ENCODE measurements around the gene BMP2K.
A peak's percentile ranks its signal among the peaks of the same experiment; 100 is the strongest.

Gene BMP2K

DNA sequence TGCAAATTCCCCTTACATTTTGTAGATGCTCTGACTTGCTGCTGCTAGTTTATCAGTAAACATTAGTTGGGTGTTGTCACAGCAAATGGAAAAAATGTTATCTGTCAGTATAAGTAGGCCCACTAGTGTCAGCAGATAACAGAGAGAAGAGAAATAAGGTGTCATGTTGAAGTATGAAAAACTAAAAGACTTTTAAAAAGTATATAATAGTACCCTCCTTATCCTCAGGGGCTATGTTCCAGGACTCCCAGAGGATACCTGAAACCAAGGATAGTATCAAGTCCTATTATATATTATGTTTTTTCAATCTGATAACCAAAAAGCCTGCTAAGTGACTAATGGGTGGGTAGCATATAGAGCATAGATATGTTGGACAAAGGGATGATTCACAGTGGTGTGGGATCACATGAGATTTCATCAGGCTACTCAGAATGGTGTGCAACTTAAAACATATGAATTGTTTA lies 11.6 kb upstream of the BMP2K start:
- DNase-seq (ENCODE audit: low read depth in 2 of 2), result no peak

DNA sequence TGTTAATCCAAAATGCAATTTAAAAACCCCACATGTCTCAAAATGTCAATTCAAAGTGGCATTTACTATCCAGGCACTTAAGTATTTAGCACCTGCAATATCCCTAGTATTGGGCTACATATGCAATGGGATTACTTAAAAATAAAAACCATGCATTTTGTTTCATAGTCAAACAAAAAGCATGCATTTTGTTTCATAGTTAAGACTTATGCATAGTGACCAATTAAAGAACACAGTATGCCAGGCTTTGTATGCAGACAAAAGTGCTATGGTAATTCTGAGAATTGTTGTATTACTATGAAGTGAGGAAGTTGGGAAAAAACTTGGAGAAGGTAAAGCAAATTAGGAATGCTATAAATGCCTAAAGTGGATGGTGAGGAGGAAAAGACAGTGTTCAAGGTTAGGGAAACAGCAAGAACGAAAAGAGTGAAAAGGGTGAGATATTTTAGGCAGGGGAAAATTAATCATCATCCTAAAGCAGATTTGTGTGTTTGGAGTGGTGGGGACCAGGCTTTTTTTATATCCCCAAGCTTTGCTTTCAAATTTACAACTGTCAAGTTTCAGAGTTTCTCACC lies 10.6 kb upstream of the BMP2K start:
- DNase-seq (ENCODE audit: low read depth in 2 of 2), result no peak

DNA sequence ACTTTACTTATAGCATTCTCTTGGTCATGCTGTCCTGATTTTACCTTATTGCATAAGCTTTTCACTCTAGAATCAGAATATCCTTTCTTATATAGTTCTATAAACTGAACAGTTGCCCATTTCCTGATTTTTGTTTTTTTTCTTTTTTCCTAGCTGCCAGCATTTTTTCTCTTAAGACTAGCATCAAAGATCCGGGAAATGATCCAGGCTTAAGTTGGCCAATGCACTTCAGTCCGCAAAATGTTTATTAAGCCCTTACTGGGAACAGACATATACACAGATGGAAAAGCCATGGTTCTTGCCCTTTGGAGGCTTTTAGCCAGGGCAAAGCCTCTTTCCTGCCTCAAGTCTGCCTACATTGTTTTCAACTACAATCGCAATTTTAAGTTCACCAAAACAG lies 10.1 kb upstream of the BMP2K start:
- no peak for DNase-seq (ENCODE audit: low read depth in 2 of 2)

DNA sequence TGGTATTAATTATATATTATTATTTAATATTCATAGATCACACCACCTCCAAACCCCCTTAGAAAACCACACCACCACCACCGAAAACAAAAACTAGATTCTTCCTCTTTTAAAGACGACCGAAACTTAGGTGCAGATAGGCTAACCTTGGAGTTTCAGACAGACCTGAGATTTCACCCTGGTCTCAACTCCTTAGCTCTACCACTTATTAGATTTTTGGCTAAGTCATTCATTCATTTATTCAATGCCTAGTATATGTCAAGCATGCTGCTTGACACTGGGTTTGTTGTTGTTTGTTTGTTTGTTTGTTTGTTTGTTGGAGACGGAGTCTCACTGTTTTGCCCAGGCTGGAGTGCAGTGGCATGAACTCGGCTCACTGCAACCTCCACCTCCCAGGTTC lies 9.5 kb upstream of the BMP2K start:
- no peak for DNase-seq (ENCODE audit: low read depth in 2 of 2)

DNA sequence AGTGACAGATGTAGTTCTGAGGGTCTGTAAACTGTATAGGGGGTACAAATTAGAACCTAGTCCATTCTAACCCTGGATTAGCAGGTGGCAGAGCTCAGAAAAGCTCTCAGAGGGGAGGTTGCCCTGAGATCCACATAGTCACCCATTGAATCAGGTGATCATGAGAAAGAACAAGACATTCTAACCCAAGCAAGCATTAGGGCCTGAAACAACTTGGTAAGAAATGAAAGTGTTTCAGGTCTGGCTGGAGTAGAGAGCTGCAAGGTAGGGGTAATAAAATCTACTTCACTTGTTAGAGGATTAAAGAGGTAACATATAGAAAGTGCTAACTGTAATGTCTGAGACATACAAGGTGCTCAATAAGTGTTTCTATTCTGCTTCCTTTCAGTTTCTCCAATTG lies 8.8 kb upstream of the BMP2K start:
- no peak for DNase-seq (ENCODE audit: low read depth in 2 of 2)

DNA sequence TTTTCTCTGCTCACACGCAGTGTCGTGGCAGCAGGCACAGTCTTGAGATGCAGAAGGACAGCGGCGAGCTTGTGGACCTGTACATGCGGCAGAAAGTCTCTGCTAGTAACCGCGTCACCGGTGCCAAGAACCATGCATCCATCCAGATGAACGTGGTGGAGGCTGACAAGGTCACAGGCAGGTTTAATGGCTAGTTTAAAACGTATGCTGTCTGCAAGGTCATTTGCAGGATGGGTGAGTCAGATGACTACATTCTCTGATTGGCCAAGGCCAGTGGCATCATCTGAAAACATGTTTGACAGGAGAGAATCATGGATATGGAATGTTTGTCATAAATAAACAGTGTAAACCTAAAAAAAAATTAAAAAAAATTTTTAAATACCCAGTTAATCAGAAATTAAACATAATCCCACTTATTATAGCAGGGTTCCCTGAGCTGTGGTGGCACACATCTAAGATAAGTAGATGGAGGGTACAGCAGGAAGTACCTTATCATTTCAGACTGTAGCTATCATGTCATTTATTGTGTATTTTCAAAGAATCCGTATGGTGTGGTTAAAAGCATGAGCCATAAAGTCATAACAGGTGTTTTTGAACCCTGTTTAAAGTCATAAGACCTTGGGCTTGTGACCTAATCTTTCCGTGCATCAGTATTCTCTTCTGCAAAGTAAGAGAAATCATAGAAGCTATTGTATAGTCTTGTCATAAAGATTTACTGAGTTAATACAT lies 7.5 kb upstream of the BMP2K start:
- no peak for DNase-seq (ENCODE audit: low read depth in 2 of 2)

DNA sequence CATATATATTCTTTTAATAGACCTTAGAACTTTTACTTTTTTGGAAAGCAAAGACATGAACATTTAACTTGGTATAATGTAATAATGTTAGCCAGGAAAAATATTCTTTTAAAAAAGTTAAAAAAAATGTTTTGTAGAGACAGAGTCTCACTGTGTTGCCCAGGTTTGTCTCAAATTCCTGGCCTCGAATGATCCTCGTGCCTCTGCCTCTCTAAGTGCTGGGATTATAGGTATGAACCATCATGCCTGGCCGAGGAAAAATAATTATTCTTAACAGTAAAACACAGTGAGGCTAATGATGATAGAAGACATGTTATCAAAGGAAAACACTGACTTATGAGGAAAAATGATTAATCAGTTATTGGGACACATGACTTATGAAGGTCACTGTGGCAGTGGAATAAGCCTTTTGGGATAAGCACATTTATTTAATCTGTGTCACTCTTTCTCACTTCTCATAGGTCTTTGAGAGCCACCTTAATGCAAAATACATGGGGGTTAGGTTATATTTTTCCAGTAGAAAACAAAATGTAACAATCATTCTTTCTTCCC lies 6.0 kb upstream of the BMP2K start:
- DNase-seq (ENCODE audit: low read depth in 2 of 2), result no peak

DNA sequence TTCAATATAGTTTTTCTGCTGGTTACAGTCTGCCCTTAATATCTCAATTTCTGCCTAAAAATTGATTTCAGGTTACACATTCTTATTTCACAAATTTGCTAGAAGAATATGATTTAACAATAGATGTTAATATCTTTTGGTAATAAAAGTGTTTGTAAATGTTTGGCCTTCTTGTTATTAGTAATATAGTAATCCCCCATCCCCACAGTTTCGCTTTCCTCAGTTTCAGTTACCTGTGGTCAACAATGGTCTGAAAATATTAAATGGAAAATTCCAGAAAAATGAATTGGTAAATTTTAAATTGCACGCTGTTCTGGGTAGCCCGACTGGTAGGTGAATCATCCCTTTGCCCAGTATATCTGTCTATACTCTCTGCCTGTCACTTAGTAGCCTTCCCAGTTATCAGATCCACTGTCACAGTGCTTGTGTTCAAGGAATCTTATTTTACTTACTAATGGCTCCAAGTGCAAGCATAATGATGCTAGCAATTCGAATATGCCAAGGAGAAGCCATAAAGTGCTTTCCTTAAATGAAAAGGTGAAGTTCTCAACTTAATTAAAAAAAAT lies 3.5 kb upstream of the BMP2K start:
- no peak for DNase-seq (ENCODE audit: low read depth in 2 of 2)

DNA sequence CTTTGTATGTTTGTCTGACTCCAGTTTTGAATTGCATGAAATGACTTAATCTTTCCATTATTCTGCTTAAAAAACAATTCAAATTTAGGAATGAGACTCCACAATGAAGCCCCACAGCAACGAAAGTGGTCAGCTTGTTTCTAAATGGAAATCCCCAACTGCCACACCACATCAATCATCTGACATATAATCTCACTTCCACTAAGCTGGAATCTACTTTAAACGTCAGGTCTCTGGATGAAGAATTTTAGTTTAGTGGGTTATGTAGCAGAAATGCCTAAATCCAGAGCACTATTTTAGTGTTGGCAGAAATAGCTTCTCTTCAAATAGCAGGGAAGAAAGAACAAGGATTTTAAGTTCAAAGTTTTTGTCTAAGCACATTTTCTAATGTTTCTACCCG lies 1.7 kb upstream of the BMP2K start:
- DNase-seq (ENCODE audit: low read depth in 2 of 2), result no peak

DNA sequence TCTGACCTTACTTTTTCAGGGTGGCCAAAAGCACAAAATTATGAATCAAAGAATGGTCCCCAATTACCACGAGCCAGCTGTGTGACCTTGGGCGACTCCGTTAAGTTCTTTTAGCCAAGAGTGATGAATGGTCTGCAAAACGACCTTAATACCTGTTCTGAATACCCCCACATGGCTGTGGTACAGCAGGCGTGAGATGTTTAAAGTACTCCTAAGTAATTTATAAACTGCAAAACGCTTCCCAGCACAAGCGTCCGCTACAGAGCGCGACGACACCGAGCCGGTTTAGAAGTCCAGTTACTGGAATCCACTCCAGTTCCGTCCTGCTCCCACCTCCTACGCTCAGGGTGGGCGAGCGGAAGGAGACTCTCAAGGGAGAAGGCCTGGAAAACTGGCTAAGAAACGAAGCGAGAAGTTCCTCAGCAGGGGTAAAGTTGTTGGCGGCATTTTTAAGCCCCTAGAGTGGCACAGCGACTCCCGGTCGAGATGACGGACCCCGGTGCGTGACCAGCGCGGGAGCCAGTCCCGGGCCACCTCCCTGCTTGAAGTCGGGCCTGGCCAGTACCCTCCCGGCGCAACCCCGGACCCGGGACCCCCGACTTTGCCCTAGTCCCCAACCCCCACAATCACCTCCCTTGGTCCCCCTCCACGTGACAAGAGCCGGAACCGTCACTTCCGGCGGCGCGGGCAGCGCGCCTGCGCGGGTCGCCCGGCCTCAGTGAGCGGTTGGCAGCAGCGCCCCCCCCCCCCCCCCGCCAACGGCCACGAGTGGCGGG lies 659 bp upstream of the BMP2K start:
- DNase-seq (ENCODE audit: low read depth in 2 of 2), result peak; percentile 75 to 80

DNA sequence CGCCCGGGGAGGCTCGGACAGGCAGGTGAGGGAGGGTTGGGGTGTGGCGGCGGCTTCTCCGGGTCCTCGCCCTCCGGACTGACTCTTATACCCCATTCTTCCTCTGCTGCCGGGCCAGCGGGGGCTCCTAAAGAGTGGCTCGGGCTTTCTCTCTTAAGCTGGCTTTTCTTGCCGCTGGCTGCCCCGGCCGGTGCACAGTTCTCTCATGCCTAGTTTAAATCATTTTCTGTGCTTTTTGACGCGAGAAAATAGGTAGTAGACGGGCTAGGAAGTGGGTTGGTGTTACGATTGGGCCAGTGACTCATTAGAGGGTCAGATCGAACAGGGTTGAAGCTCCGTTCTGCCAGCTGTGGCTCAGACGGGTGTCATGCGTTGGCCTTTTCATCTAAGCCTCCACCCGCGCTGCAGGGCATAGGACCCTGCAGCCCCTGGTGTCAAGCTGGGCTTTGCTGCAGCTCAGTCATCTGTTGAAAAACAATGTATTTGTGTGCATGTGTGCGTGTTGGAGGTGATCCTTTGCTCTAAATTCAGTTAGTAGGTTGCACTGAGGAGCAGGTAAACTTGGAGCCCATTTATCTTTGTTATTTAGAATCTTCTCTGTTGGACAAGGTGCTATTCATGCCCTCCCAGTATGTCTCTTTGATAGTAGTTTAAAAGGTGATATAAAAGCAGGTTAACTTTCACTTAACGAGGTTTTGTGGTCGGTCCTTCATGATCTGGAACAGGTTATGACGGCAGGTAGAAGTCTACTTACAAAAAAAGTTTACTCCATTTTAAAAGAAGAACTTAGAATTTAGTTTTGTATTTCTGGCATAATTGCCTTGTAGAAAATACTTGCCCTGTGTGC lies 802 bp downstream of the BMP2K start:
- peak; percentile 10 to 14 for DNase-seq (ENCODE audit: low read depth in 2 of 2)

DNA sequence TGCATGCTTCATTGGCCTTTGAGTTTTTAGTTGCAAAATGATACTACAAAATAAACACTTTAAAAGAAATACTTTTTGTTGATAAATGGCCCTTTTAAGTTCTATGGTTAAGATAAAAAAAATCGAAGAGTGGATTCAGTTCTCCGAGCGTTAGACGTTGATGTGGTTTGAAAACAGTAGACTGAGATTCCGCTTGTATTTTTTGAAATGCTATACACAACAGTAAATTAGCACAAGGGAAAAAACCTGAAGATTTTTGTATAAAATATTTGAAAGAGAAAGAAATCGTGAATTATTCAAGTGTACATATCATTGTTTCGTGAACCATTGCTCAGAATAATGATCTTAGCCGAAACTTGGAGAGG lies 1.4 kb downstream of the BMP2K start:
- no peak for DNase-seq (ENCODE audit: low read depth in 2 of 2)

DNA sequence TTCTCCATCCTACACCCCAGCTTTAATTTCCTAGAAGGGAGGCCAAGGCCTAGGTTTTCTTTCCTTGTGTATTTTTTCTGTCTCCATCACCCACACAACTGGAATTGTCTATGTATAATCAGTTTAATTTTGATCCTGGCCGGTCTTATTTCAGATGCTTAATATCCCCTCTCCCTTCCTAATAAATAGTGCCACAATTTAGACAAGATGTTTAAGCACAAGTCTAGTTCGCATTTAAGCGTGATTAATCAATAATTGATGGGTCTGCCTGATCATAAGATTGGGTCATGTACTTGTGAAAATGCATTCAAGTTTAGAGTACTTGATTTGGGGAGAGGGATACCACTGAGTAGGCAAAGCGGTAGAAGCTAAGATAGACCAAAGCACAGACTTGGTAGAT lies 2.4 kb downstream of the BMP2K start:
- no peak for DNase-seq (ENCODE audit: low read depth in 2 of 2)

DNA sequence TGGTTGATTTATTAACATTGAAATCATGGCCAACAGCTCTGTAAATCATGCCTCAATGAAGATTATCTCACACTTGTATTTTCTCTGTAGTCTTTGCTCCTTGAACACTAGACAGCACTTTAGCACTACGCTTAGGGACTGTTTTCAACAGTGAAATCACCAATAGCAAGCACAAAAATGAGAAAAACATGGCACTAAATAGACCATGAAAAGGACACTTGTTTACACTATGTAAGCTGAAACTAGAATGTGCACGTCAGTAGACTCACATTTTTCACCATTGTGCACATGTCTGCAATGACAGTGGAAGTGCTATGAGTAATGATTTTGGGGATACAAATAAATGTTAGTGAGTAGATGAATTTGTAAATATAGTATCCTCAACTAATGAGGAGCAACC lies 3.1 kb downstream of the BMP2K start:
- DNase-seq (ENCODE audit: low read depth in 2 of 2), result no peak

DNA sequence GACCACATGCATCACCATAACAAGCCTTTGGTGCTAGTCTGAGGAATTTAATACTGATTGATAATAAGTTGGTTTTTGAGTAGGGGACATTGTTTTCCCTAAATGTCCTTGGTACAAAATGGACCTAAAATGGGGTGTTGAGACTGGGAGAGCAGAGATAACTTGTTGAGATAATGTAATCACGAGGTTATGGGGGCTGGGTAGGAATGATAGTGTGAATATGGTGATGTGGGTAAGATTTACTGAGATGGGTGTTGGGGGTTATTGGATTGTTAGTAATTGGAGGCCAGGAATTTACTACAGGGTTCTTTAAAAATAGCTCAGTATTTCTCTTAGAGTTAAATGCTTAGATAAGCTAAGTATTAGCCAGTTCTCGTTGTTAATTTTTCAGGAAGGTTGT lies 3.9 kb downstream of the BMP2K start:
- DNase-seq (ENCODE audit: low read depth in 2 of 2), result no peak

DNA sequence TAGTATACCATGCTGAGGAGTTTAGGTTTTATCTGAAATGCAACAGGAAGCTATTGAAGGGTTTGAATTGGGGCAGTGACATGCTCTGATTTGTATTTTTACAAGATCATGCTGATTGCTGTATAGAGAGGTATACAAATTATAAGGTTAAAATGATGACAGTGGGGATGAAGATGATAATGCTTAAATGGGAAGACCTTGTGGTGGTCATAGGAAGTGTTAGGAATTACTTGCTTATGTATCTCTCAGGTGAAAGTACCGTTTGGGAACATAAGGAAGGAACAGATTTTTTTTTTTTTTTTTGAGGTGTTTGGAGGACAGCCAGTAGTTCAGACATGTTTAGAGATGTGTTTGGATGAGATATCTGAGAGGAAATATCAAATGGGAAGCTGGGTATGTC lies 5.0 kb downstream of the BMP2K start:
- no peak for DNase-seq (ENCODE audit: low read depth in 2 of 2)

DNA sequence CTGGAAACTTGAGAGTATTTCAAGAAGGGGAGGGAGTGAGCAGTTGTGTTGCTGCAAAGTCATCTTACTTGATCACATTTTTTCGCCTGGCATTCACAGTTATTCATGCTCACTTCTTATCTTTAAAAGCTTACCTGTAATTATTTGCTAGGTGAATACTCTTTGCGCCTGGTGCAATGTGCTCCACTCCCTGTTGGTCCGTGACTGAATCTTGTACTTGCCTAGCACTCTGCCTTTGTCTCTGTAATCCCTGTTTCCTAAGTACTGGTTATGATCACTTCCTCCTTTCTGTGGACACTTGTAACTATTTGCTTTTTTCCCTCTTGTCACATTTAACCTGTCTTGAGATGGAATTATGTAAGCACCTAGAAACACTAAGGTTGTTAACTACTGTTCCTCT lies 5.8 kb downstream of the BMP2K start:
- no peak for DNase-seq (ENCODE audit: low read depth in 2 of 2)

DNA sequence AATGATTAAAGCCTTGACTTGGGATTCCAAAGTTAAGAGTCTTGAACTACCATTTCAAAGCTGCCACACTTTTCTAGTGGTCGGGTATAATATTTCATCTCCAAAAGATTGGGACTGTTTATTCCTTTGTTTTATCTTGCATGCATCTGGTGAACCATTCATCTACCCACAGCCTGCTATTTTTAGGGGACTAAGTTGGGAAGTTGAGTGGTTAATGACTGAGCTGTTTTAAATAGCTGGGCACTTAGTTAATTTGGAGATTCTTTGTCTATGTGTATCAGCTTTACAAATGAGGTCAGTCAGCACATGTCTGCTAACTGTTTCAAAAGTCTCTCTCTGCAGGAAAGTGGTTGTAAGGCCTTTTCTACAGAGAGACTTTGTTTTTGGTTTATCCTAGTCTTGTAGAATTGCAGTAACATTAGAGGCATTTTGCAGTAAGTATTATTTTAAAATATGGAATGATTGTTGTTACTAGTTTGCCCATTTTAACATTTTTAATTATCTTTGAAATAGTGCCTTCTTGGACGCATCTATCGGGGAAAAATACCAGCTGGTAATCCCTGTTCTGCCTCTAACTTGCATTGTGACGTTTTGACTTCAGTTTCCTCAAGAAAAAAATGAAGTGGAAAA lies 8.2 kb downstream of the BMP2K start:
- no peak for DNase-seq (ENCODE audit: low read depth in 2 of 2)

DNA sequence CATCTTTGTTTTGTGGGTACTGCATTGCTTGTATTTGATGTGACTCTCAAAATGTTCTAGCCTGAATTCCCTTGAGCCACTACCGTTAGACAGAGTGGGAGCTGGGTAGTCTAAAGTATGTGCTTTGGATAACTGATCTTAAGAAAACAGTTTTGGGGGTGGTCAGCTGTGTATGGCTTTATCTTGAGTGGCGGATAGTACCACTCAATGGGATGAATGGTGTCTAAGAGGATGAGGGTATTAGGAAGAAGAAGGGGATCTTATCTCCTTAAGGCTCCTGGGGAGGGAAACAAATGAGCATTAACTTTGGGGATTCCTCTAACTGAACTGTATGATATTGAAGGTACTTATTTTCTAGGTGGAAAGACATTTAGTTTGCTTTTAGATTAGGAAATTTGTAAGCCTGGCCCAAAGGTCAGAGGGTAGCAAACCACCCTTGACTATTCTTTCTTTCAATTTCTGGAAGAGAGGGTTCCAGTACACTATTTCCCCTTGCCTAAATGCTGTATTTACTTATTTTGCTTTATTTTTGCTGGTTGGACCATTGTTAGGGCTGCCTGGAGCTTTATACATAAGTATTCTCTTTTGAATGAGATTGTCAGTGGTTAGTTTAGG lies 11.3 kb downstream of the BMP2K start:
- no peak for DNase-seq (ENCODE audit: low read depth in 2 of 2)

DNA sequence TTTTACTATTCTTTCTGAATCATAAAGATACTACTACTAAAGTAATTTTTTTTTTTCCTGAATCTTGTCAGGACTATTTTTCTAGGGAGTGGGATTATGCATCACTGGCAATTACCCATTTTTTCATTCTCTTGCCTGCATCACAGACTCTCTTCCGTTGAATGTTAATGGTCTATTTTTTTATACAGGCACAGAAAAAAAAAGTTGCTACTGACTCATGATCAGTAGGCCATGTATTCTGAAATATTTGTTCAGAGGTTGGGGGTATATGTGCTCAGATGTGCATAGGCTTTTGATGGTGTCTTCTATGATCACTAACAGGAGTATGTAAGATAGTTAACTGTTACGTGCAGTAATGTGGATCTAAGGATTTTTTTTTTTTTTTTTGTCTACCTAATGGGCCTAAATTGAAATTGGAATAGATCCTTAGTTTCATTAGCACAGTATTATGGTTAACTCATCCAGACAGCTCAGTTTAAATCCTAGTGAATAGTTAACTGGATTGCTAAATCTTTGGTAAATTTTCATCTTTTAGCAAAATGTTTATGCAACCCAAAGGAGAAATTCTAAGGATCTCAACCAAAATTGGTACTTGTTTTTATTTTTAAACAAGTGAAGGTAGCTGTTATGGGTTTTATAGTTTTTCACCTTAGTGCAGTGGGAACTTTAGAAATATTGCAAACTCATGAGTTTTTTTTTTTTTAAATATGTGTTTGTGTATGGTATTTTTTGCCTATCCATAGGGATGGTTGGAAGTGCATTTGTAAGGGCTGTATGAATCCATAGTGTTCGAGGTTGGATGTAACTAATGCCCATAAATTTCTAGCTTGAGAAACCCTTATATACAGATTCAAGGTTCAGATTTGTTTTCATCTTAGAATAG lies 12.1 kb downstream of the BMP2K start:
- no peak for DNase-seq (ENCODE audit: low read depth in 2 of 2)
